Central memory CD8-positive, alpha-beta T cell (primary cell): Measurements from ENCODE around the gene CDH23.

Experiments used
- ATAC-seq: fragments of 150-1000 bp; cut with Tn5 transposase; replicated peaks from 2 replicates; pipeline ENCODE4 v1.10.0; 2022; ENCODE audit warnings: mild to moderate bottlenecking, moderate FRiP score, moderate number of reproducible peaks; ENCODE audit not compliant: poor library complexity, severe bottlenecking; ENCODE audit errors: extremely low read depth
- DNase-seq, 2 donors: peaks; one replicate each; pipeline ENCODE4 v3.0.0; 2021; ENCODE audit warnings: low spot score in 2 of 2
- H3K27ac Mint-ChIP-seq: one replicate; pipeline ENCODE4 v1.8.0; 2022; ENCODE audit warnings: low read depth, mild to moderate bottlenecking, moderate library complexity, mixed read lengths
- H3K27me3 Mint-ChIP-seq: one replicate; pipeline ENCODE4 v1.8.0; 2022; ENCODE audit warnings: mixed read lengths
- H3K36me3 Mint-ChIP-seq: one replicate; pipeline ENCODE4 v1.8.0; 2022; ENCODE audit warnings: mild to moderate bottlenecking, moderate library complexity, mixed read lengths; ENCODE audit not compliant: insufficient read depth
- H3K4me1 Mint-ChIP-seq: one replicate; pipeline ENCODE4 v1.8.0; 2022; ENCODE audit warnings: mixed read lengths
- H3K4me3 Mint-ChIP-seq: one replicate; pipeline ENCODE4 v1.8.0; 2022; ENCODE audit warnings: mild to moderate bottlenecking, moderate library complexity, mixed read lengths
- H3K9me3 Mint-ChIP-seq: one replicate; pipeline ENCODE4 v1.8.0; 2022; ENCODE audit warnings: mixed read lengths

The CDH23 gene

DNA sequence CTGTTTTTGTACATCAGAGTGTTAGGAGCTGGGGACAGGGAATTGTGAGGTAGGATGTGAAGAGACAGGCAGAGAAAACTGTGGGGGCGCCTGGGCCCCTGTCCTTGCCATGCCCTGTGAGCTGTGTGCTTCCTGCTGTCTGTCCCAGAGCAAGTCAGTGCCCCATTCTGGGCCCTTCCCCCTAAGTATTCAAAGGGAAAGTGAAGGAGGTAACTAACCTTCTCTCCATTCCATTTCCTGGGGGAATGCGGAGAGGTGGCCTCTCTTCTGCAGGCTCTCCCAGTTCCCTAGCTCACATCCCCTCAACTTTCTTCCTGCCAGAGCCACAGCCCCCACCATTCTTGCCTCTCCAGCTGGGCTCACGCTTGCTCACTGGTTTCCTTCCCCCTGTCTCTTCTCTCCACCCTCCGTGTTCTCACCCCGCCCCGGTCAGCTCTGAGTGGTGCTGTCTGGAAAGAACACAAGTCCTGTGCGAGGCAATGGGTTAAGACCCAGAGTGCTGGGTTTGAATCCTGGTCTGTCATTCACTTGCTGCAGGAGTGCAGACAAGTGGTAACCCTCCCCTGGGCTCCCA lies 386.3 kb downstream of the CDH23 start:
- H3K27me3 Mint-ChIP-seq, result no peaks in the 10 kb centered on the region
- DNase-seq (no peak), ATAC-seq (no peak)
- H3K4me1 Mint-ChIP-seq, result peaks cover 5% of the 10 kb centered on the region
- no peaks in the 10 kb centered on the region for H3K9me3 Mint-ChIP-seq
- H3K36me3 Mint-ChIP-seq, result peaks cover 3% of the 10 kb centered on the region
- no peak overlapping the region for H3K4me3 Mint-ChIP-seq
- no peak overlapping the region for H3K27ac Mint-ChIP-seq

DNA sequence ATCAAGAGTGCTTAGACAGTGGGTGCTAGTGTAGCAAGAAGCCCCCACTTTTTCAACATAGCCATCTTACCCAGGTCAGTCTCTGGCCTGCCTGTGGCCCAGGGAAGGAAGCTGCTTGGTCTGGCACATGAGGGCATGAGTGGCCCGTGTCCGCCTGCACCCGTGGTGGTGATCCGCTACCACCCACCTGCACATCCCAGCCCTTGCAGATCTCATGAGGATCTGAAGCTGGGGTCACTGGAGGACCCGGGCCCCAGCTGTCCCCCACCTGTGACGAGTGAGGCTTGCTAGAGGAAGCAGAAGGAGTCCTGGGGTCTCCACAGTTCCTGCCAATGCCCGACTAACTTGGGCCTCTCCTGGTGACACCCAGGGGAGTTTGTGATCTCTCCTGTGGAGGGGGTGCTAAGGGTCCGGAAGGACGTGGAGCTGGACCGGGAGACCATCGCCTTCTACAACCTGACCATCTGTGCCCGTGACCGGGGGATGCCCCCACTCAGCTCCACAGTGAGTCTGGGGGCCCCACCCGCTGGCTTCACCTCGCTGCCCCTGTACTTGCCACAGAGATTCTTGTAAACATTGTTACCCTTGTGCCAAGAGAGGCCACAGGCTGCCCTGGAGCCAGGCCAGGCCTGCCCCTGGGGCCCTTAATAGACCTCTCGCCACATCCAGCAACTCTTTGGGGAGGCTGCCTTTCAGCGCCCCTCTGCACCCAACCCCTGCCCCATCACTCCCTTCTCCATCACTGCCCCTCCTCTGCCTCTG lies 387.4 kb downstream of the CDH23 start:
- ATAC-seq, result no peak
- no peak for DNase-seq
- no peak overlapping the region for H3K27ac Mint-ChIP-seq
- H3K36me3 Mint-ChIP-seq, result peaks cover 3% of the 10 kb centered on the region
- no peaks in the 10 kb centered on the region for H3K27me3 Mint-ChIP-seq
- no peak overlapping the region for H3K4me3 Mint-ChIP-seq
- H3K9me3 Mint-ChIP-seq, result no peaks in the 10 kb centered on the region
- H3K4me1 Mint-ChIP-seq, result peaks cover 5% of the 10 kb centered on the region

DNA sequence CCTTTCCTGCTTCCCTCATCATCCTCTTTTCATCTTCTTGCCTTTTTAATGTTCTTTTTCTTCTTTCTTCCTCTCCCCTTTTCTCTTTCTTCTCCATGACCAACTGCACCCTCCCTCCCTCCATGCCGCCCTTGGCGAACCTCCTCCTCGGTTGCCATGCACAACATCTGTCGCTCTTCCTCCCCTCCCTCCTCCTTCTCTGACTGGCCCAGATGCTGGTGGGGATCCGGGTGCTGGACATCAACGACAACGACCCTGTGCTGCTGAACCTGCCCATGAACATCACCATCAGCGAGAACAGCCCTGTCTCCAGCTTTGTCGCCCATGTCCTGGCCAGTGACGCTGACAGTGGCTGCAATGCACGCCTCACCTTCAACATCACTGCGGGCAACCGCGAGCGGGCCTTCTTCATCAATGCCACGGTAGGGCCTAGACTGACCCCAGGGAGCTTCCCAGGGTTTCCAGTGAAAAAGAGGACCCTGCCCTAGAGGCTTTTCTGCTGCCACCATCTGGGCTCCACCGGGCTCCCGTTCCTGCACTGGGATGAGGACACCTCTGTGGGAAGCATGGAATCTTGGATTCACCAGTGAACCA lies 388.1 kb downstream of the CDH23 start:
- H3K4me1 Mint-ChIP-seq, result peaks cover 5% of the 10 kb centered on the region
- DNase-seq, result no peak
- no peaks in the 10 kb centered on the region for H3K9me3 Mint-ChIP-seq
- no peak overlapping the region for H3K27ac Mint-ChIP-seq
- H3K27me3 Mint-ChIP-seq, result no peaks in the 10 kb centered on the region
- ATAC-seq, result no peak
- peaks cover 3% of the 10 kb centered on the region for H3K36me3 Mint-ChIP-seq
- no peak overlapping the region for H3K4me3 Mint-ChIP-seq

GRCh38 chr10:71788954-71789353 lies 392.2 kb downstream of the CDH23 start:
- peaks cover 1% of the 10 kb centered on the region for H3K36me3 Mint-ChIP-seq
- no peaks in the 10 kb centered on the region for H3K9me3 Mint-ChIP-seq
- H3K4me3 Mint-ChIP-seq, result no peak overlapping the region

DNA sequence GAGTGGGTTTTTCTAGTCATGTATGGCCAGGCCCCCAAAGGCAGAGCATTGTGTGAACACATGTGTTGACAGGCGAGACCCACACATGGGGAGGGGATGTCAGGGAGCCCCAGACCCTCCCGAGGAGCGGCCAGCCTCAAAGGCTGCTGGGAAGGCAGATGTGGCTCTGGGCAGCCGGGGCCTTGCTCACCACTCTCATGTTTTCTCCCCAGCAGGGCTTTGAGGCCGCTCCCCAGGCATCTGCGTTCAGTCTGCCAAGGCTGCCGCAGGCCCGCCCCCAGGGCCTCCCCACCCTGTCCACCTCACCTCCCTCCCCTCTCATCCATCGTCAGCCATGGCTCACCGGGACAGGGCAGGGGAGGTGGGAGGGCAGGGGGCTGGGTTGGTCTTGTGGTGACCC lies 393.2 kb downstream of the CDH23 start:
- DNase-seq (no peak), ATAC-seq (no peak)
- Mint-ChIP-seq H3K4me1 (no peaks in the 10 kb centered on the region), H3K36me3 (peaks cover 3% of the 10 kb centered on the region), H3K27me3 (no peaks in the 10 kb centered on the region), H3K27ac (no peak overlapping the region), H3K4me3 (no peak overlapping the region), H3K9me3 (no peaks in the 10 kb centered on the region)

More at GRCh38 chr10:71788954-71789353, 392.2 kb downstream of the CDH23 start:
- DNase-seq (no peak), ATAC-seq (no peak)
- H3K4me1 Mint-ChIP-seq, result no peaks in the 10 kb centered on the region
- H3K27me3 Mint-ChIP-seq, result no peaks in the 10 kb centered on the region
- no peak overlapping the region for H3K27ac Mint-ChIP-seq

GRCh38 chr10:71790749-71791440 lies 394.2 kb downstream of the CDH23 start:
- Mint-ChIP-seq H3K27ac (no peak overlapping the region), H3K27me3 (no peaks in the 10 kb centered on the region), H3K4me1 (no peaks in the 10 kb centered on the region), H3K4me3 (no peak overlapping the region), H3K9me3 (no peaks in the 10 kb centered on the region), H3K36me3 (peaks cover 3% of the 10 kb centered on the region)
- DNase-seq (no peak), ATAC-seq (no peak)

DNA sequence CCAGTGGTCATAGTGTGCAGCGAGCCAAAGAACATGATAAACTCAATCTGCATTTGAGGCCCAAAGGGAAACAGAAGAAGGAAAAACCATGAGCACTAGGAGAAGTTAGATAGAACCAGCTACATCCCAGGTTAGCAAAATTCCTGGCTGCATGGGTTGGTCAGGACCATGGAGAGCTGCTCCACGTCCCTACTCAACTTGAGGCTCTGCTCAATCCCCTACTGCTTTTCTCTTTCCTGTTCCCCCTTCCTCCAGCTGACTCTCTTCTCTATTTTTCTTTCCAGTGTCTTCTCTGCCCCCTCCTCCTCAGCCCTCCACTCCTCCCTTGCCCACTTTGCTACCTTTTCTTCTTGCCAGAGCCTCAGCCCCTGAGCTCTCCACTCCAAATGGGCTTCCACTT lies 398.5 kb downstream of the CDH23 start:
- H3K9me3 Mint-ChIP-seq, result no peaks in the 10 kb centered on the region
- no peak overlapping the region for H3K27ac Mint-ChIP-seq
- ATAC-seq (no peak), DNase-seq (no peak)
- H3K4me3 Mint-ChIP-seq, result no peak overlapping the region
- no peaks in the 10 kb centered on the region for H3K27me3 Mint-ChIP-seq
- peaks cover 3% of the 10 kb centered on the region for H3K36me3 Mint-ChIP-seq
- peaks cover 14% of the 10 kb centered on the region for H3K4me1 Mint-ChIP-seq

DNA sequence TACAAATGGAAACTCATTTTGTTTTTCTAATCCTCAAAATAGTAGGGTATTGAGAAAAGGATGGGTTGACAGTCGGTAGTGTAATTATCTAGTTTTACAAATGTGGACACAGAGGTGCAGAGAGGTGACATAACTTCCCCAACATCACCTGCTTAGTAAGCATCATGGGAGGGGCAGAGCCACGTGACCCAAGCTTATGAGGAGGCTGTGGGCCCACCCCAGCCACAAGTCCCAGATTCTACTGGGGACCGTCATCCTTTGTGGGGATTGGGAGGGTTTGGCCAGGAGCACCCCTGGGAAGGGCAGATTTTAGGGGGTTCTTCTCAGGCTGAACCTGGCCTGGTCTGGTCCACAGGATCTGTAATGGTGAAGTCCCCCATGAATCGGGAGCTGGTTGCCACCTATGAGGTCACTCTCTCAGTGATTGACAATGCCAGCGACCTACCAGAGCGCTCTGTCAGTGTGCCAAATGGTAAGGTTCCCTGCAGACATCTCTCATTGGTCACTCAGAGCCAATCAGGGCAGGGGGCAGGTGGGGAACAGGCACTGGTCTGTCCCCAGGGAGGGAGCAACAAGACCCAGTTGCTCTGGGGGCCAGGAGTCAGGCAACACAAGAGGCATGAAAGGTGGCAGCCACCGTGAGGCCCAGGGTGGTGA lies 400.2 kb downstream of the CDH23 start:
- Mint-ChIP-seq H3K4me3 (no peak overlapping the region), H3K27ac (no peak overlapping the region)
- no peak for ATAC-seq

GRCh38 chr10:71797533-71798307 lies 401.0 kb downstream of the CDH23 start:
- no peaks in the 10 kb centered on the region for H3K27me3 Mint-ChIP-seq
- no peaks in the 10 kb centered on the region for H3K9me3 Mint-ChIP-seq
- DNase-seq (no peak), ATAC-seq (no peak)
- H3K27ac Mint-ChIP-seq, result no peak overlapping the region
- no peak overlapping the region for H3K4me3 Mint-ChIP-seq
- peaks cover 14% of the 10 kb centered on the region for H3K4me1 Mint-ChIP-seq
- peaks cover 2% of the 10 kb centered on the region for H3K36me3 Mint-ChIP-seq

More for the DNA sequence above, 400.2 kb downstream of the CDH23 start:
- H3K4me1 Mint-ChIP-seq, result peaks cover 14% of the 10 kb centered on the region
- no peaks in the 10 kb centered on the region for H3K27me3 Mint-ChIP-seq
- DNase-seq, result no peak
- no peaks in the 10 kb centered on the region for H3K9me3 Mint-ChIP-seq
- peaks cover 2% of the 10 kb centered on the region for H3K36me3 Mint-ChIP-seq

GRCh38 chr10:71798308-71798624 lies 401.5 kb downstream of the CDH23 start:
- Mint-ChIP-seq H3K36me3 (peaks cover 2% of the 10 kb centered on the region), H3K9me3 (no peaks in the 10 kb centered on the region), H3K4me1 (peaks cover 14% of the 10 kb centered on the region), H3K27me3 (no peaks in the 10 kb centered on the region), H3K27ac (no peak overlapping the region), H3K4me3 (no peak overlapping the region)
- no peak for DNase-seq
- ATAC-seq, result no peak

DNA sequence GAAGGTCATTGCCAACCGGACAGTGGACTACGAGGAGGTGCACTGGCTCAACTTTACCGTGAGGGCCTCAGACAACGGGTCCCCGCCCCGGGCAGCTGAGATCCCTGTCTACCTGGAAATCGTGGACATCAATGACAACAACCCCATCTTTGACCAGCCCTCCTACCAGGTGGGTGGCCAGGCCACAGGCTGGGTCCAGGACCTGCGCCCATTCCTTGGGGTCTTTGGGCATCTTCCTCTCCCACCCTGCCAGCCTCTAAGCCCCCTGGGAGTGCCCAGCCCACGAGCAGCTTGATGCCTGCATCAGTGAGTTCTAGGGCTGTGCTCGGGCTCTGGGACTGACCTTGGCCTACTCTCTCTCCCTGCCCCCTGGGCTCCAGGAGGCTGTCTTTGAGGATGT lies 402.4 kb downstream of the CDH23 start:
- no peak for ATAC-seq
- no peaks in the 10 kb centered on the region for H3K27me3 Mint-ChIP-seq
- H3K4me3 Mint-ChIP-seq, result no peak overlapping the region
- DNase-seq, result no peak
- H3K9me3 Mint-ChIP-seq, result no peaks in the 10 kb centered on the region
- H3K27ac Mint-ChIP-seq, result no peak overlapping the region
- H3K4me1 Mint-ChIP-seq, result peaks cover 14% of the 10 kb centered on the region
- peaks cover 2% of the 10 kb centered on the region for H3K36me3 Mint-ChIP-seq
